NCI-H146 treated with DMSO at 0.1 percent for 48 hours (cell line): ENCODE data around the gene KIF26B.

Experiments used
- DNase-seq: peaks from one replicate; lab custom pipeline; 2025; ENCODE audit not compliant: unreplicated experiment; lab: John Stamatoyannopoulos, UW

Gene KIF26B

DNA sequence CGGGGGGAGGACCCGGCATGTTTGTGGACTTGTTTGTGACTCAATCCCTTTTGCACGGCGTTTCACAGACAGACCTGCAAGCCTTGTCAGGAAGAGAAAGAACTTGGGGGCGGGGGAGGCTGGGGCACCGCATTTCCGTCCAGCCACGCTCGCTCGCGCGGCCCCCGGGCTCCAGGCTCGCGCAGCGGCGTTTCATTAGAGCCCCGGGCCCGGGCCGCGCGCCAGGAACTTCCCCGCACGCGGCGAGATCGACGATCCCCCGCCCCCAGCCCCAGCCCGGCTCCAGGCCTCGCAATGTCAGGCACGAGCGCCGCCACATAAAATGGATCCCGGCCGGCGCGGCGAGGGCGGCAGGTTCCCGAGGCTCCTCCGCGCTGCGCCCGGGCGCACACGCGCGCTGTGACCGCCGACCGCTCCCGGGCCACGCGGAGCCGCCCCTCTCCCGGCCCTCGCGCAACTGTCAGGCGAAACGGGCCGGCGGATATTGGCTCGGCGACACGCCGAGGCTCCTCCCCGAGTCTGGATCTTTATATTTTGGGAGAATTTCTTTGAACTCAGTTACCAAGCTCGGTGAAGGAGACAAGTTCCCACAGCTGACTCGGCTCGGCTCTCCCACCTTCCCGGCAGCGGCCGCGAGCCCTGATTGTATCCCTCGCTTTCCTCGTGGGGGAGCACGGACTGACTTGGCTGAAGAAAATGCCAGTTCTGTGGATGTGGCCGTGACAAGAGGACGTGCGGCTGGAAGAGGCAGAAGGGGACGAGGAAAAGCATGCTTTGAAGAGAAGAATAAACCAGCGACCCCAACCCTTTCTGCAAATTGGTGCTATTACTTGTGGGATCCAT is at the start of gene KIF26B:
Gene KIF26B, plus strand, starts transcription at position 557 of the 843 bp plus-strand sequence. CDS start 440 bp downstream, outside the sequence.
- DNase-seq = peak; percentile 44

- DNase-seq = no peak
These were observed 49.7 kb upstream of the KIF26B start for GRCh38 chr1:245105042-245105441.

GRCh38 chr1:245105815-245106410 is 48.9 kb upstream of the KIF26B start:
- DNase-seq = no peak

DNA sequence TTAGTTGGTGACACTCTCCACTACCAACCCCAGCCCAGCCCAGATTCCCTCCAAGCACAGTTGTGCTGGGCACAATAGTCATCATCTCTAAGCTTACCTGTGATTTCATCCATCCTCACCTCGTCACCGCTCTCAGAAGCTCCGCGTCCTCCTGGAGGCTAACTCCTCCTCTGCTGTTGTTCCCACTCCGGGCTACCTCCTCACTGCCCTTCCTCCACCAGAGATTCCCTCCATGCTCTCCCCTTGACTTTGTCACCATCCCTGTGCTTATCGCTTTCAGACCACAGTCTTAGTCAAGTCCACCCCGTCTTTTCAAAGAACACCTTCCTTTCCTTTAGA is 47.0 kb upstream of the KIF26B start:
- no peak for DNase-seq

GRCh38 chr1:245108246-245108645 is 46.5 kb upstream of the KIF26B start:
- DNase-seq = no peak

- no peak for DNase-seq
These were observed 45.9 kb upstream of the KIF26B start for GRCh38 chr1:245108909-245109308.

- DNase-seq = no peak
These were observed 44.4 kb upstream of the KIF26B start for GRCh38 chr1:245110406-245110805.

DNA sequence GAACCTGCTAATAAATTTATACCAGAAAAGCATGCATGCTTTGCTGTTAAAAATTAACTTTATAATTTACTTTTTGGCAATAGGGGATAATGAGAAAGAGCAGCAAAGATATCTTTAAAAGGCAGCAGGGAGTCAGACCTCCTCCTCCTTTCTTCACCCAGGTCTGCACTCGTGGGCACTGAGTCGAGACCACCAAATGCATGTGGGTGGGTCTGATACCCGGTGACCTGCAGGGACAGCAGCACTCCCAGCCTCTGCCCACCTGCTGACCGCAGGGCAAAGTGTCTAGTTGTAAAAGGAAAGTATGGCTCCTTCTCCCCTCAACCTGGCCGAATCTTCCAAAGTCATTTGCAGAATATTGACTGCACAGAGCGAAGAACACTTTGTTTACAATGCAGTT is 43.7 kb upstream of the KIF26B start:
- no peak for DNase-seq

GRCh38 chr1:245113649-245114048 is 41.1 kb upstream of the KIF26B start:
- DNase-seq = no peak

- DNase-seq = no peak
These were observed 38.7 kb upstream of the KIF26B start for GRCh38 chr1:245116131-245116530.

DNA sequence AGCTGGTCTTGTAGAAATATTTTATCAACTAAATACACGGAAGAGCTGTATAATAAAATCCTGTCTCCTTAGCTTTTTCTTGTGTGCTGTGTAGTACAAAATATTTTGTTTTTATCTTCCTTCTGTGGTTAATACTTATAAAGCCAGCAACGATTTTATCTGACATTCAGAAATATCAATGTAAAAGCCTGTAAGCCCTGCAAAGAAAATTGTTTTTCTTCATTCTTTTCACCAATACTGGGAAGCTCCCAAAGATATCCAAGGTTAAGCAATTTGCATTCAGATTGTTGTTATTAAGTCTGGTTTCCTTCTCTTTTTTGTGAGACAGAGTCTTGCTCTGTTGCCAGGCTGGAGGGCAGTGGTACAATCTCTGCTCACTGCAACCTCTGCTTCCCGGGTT is 38.0 kb upstream of the KIF26B start:
- DNase-seq = no peak

GRCh38 chr1:245118066-245118465 is 36.7 kb upstream of the KIF26B start:
- DNase-seq = no peak

- no peak for DNase-seq
These were observed 36.0 kb upstream of the KIF26B start for GRCh38 chr1:245118806-245119205.

- no peak for DNase-seq
These were observed 33.3 kb upstream of the KIF26B start for GRCh38 chr1:245121523-245121922.

DNA sequence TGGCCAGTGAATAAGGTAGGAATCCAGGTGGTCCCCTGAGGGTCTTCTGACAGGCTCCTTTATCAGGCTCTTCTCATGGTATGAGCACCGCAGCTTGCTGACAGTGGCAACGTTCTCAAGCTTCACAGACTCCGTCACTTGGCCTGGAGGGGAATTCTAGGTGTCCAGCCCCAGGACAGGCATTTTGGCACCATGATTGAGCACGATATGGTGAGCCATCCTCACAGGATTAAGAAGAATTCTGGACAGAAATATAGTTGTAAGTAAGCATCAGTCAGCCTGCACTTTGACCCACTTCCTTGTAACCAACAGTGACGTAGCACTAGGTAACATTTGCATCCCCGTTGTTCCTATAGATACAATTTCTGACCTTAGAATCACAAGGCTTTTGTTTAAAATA is 30.5 kb upstream of the KIF26B start:
- DNase-seq = no peak

- DNase-seq = no peak
These were observed 30.1 kb upstream of the KIF26B start for GRCh38 chr1:245124644-245125043.

- DNase-seq = no peak
These were observed 28.3 kb upstream of the KIF26B start for GRCh38 chr1:245126530-245126929.

DNA sequence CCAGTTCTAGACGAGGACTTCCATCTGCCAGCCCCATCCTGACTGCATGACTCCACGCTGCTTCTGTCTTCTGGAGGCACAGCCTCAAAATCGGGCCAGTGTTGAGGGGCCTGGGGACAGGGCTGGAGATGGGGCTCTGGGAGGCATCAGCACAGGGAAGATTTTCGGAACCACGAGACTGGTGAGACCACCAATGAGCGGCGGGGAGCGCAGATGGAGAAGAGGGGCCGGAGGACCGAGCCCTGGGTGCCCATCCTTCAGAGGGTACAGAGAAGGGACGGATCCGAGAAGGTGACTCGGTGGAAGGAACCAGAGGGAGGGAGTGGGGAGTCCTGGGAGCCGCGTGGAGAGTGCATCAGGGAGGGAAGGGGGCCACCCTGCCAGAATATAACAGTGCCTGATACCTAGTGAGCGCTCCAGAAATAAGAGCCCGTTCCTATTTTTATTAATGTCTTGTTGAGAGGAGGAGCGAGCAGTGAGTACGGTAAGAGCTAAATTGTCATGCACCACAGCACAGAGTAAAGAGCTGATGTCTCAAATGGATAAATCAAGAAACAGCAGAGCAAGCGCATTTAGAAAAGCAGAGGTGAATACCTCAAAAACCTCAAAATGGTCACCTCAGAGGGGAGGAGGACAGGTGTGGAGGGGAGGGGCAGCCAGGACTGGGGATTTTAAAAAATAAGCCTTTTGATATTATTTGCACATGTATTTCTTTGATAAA is 26.2 kb upstream of the KIF26B start:
- no peak for DNase-seq

DNA sequence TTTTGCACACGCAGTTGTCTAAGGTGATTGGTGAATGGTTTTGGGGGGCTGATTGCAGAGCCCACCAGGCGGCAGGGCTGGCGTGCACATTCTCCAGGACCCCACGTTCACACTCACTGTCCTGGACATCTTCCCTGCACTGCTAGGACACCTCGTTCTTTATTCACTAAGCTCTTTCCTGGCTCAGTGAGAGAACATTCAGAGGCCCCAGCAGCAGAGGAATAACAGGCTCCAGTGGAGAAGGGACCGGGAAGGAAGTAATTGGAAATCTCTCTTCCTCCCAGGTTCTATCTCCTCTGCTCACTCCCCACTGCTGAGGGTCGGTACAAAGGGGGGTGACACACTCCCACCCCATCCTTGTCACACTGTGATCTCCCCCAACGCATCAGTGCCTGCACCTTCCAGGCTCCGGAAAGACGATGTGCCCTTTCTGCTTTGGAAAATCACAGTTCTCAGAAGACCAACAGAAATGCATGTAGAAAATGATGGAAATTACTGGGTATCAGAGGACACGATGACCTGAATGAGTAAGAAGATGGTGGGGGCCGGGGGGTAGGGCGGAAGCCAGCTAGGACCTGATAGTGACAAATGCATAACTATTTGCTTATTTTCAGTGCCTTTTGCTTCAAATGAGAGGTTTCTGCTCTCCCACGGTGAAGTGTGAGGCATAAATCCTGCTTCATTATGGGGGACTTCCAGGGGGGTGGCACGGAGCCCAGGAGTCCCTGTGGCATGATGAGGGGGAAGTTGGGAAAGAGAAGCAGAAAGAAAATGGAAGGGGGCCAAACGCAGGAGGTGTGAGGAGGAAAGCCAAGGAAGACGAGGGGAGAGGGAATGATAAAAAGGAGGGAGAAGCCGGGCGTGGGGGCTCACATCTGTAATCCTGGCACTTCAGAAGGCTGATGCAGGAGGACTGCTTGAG is 25.2 kb upstream of the KIF26B start:
- DNase-seq = no peak

DNA sequence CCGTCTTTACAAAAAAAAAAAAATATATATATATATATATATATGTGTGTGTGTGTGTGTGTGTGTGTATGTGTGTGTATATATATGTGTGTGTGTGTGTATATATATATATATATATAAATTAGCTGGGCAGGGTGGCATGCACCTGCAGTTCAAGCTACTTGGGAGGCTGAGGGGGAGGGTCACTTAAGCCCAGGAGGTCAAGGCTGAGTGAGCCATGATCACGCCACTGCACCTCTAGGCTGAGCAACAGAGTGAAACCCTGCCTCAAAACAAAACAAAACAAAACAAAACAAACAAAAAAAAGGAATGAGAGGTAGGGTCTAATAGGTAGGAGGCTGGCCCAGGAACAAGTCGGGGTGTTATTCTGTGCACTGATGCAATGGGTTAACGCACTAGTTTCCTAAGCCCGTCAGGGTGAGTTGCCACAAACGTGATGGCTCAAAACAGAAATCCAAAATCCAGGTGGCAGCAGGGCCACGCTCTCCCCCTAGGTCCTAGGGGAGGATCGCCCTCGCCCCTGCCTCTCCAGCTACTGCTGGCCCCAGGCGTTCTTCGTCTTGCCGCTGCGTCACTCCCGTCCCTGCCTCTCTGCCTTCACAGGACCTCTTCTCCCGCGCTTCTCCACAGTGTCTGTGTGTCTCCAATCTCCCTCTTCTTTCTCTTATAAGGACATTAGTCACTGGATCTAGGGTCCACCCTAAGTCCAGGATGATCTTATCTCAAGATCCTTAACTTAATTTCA is 24.3 kb upstream of the KIF26B start:
- peak; percentile 13 for DNase-seq
